ENCODE measurements around the gene SPRR2A.
"Not testable (repeated sequence)": the region's sequence is repeated elsewhere in the genome, so short reads cannot be mapped to it uniquely, and the experiment has no call there.

- TF ChIP-seq POLR2A (IDR thresholded peaks at IDR 0.05); CTCF (IDR thresholded peaks at IDR 0.05); POLR2AphosphoS5 (IDR thresholded peaks at IDR 0.05); EP300 (IDR thresholded peaks at IDR 0.05; ENCODE audit: low read depth): not testable (repeated sequence)
Measured at GRCh38 chr1:153011235-153011758, 46.0 kb downstream of the SPRR2A start.
